Myocyte (in vitro differentiated cells): Measurements from ENCODE around the gene CTSL. TPM values are rescaled to one million over a fixed set of nuclear protein-coding genes. Genes with fewer than 3 reads are reported as not detected.
"Not testable (repeated sequence)": the region's sequence is repeated elsewhere in the genome, so short reads cannot be mapped to it uniquely, and the experiment has no call there.

Source experiments
- DNase-seq: peaks from one replicate; pipeline ENCODE4 v3.0.0-alpha.2; 2012; ENCODE audit warnings: low read depth
- total RNA-seq: library from RNA; depleted of rRNA; stranded (reverse); fragments of >200 nt; gene quantifications from 2 replicates; pipeline ENCODE4 v1.2.3, GENCODE V29; 2014

Gene CTSL
- total RNA-seq, 1 donor from 2014 or later, result 156 TPM

DNA sequence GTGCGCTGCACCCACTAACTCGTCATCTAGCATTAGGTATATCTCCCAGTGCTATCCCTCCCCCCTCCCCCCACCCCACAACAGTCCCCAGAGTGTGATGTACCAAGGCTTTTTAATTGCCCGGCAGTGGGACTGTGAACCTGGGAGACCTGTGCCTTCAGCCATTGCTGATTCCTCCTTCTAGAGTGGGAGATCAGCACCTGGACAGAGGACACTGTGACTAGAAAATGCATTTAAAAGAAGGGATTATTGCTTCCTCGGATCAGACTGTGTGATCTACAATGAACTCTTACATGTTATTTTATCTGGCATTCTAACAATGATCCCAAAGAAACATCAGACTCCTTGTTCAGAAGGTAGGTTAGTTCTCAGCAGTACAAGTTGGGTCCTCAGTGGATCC, 25.9 kb downstream of the CTSL start:
- no peak for DNase-seq

DNA sequence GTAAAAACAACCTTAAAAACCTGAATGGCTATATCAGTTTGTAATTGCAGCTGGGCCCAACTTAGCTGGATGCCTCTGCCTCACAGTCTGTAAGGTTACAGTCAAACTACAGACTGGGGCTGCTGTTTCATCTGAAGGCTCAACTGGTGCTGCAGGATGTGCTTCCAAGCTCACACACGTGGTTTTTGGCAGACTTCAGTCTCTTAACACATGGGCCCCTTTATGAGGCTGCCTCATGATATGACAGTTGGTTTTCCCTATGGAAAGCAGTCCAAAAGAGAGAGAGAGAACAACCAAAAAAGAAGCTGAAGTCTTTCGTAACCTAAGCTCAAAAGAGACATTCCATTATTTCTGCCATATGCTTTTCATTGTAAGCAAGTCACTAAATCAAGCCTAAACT, 27.4 kb downstream of the CTSL start:
- no peak for DNase-seq

DNA sequence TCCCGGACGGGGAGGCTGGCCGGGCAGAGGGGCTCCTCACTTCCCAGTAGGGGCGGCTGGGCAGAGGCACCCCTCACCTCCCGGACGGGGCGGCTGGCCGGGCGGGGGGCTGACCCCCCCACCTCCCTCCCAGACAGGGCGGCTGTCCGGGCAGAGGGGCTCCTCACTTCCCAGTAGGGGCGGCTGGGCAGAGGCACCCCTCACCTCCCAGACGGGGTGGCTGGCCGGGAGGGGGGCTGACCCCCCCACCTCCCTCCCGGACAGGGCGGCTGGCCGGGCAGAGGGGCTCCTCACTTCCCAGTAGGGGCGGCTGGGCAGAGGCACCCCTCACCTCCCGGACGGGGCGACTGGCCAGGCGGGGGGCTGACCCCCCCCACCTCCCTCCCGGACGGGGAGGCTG, 32.4 kb downstream of the CTSL start:
- DNase-seq, result not testable (repeated sequence)

DNA sequence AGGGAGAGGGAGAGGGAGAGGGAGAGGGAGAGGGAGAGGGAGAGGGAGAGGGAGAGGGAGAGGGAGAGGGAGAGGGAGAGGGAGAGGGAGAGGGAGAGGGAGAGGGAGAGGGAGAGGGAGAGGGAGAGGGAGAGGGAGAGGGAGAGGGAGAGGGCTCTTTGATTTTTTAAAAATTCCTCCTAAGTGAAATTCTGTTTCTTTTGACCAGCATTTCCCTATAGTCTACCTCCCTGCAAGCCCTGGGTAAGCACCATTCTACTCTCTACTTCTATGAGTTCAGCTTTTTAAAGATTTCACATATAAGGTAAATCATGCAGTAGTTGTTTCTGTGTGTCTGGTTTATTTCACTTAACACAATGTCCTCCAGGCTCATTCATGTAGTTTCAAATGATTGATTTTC, 34.1 kb downstream of the CTSL start:
- not testable (repeated sequence) for DNase-seq

DNA sequence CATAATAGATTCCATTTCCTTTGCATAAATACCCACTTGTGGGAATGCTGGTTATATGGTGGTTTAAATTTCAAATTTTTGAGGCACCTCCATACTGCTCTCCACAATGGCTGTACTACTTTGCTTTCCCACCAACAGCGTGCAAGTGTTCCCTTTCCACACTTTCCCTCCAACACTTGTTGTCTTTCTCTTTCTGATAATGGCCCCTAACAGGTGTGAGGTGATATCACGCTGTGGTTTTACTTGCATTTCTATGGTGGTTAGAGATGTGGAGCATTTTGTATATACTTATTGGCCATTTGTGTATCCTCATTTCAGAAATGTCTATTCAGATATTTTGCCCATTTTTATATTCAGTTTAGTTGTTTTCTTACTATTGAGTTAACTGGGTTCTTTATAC, 34.6 kb downstream of the CTSL start:
- DNase-seq, result peak; percentile 13

DNA sequence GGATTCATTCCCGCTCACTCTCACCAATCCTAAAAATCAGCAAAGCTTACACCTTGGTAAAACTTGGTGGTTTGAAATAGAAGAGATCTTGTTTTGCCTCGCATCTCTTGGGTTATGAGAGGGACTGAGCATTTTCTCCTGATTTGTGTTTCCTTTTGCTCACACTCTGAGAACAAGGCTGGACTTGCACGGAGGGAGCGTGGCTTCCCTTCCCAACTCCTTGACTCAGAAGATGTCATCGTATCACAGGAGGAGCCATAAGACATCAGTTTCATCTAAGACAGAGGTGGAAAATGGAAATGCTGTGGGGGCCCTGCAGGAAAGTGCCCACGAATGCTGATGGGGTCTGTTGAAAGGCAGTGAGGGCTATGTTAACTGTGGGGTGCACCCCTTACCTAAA, 37.4 kb downstream of the CTSL start:
- no peak for DNase-seq

DNA sequence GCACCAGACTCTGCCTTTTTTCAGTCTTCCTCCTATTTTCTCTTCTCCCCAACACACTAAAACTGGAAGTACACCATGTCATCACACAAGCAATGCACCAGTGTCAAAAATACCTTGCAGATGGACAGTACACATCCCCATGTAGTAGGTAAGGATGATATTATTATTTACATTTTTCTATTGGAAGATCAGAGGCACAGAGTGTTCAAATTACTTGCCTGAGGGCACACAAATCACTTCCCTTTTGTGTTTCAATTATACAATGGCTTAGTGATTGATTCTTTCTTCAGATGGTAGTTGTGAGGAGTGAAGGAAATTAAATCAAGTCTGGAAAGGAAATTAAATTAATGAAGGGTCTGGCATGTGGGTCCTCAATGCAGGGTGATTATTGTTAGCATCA, 39.6 kb downstream of the CTSL start:
- no peak for DNase-seq

DNA sequence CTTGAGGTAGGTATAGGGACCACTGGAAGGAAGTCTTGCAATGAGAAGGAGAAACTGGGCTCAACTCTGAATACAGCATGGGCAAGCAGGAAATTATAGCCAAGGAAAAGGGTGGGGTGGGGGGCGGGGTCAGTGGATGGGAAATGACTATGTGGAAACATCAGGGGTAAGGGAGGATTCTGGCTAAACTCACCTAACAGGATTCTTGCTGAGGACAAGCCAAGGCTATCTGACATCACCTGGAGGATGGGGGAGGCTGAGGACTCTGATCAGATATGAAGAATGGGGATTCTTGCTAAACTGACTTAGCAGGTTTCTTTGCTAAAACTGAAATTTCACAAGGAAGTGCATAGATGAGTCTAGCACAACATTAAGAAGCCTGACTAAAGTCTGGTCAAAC, 40.8 kb downstream of the CTSL start:
- DNase-seq, result no peak

DNA sequence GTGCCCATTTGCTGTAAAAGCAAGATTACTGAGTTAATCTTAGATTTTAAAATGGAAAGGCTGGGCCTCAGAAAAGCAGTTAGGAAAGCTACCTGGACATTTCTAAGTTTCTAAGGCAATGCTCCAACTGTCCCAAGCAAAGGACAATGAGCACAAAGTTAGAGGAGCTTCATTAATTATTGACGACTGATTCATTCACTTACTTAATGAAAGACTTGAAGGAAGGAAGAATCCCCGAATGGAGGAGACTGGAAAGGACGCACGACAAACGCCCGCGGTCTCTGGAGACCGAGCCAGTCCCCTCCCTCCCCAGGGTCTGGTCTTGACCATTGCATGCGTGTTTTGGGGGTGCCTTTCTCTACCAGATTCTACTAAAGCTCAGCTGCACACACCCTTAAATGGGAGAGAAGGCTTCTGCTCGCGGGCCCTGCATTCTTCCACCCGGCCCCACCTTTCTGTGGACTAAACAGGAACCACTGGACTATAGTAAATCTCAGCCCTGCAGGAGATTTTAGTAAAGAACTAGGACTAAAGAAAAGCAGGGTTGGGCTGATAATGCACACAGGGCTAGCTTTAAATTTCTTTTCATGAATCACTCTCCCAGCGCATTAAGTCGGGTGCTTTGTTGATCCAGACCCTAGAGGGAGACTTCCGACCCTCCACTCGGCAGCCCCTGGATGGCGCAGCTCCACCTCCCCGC, 44.8 kb downstream of the CTSL start:
- DNase-seq, result no peak

DNA sequence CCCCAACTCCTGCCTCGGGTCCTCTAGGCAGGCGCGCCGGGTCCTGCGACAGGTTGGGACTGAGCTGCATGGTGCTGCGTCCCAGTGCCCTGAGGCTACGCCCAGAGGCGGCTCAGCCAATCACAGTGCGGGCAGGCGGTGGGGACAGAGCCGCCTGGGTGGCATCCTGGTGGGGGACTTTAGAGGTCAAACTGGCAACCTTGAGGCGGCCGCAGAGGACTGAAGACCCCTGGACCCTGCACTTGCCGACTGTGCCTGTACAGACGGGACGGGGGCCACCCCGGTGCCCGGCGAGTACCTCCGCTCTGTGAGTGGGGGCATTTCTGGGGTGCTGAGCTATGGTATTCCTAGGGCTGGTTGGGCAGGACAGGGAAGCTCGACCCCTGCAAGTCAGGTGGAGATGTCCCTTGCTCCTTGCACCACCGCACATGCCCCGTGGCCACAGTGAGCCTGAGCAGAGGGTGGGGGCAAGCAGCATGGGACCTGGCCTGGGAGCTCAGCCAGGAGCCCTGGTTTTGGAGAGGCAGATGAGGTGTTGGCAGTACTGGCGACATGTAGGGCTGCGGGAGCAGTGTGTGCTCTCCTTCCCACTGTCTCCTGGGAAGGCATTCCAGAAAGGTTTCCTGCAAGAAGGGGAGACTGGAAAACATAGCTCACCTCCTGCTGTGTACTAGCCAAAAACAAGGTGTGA, 45.5 kb downstream of the CTSL start:
- DNase-seq, result no peak

DNA sequence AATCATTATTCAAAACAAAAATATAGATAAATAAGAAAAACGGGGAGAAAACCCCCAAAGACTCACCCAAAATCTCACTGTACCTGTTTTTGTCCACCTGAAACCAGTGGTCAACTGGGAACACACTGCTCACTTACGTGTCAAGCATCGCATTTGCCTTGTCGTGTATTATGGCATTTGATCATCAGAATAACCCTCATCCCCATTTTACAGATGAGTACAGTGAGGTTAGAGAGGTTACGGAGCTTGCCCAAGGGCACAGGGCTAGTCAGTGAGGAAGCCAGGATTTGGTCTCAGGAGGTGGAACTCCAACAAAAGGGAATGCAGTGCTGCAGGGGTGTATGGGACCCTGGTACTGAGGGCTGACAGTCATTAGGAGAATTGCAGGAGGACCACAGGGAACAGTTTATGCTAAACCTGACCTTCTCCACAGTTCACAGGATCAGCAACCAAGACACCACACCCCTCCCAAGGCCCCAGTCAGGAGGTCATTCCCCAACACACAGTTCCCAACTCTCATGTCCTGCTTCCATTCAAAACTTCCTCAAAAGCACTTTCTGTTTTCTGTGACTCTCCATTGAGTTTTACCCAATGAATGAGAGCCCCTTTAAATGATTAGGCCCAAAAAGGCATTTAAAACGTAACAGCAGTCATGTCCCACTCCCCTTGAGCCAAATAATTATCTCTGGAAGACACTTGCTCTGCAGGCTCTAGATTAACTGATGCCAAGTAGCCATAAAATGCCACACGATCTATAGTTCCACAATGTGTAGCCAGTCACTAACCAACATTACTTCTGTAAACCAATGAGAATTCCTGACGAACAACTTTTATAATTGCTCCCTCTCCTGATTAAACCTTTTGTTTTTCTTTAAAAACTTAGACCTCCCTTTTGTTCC, 50.8 kb downstream of the CTSL start:
- no peak for DNase-seq

DNA sequence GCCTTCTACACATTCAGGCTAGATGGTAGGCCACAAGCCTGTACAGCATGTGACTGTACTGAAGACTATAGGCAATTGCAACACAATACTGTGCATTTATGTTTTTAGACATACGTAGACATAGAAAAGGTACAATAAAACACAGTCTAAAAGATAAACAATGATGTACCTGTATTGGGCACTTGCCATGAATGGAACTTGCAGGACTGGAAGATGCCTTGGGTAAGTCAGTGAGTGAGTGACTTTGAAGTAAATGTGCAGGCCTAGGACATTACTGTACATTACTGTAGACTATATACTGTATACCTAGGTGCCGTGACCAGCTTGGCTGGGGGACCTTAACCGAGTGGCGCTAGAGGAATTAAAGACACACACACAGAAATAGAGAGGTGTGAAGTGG, 53.1 kb downstream of the CTSL start:
- DNase-seq, result no peak

Other genes with a start within 250 kb of the CTSL start
- gene DAPK1, start 228.3 kb upstream of the CTSL start, total RNA-seq, result 56.2 and 68.3 TPM in 2 replicates
- gene SPATA31E1, start 156.8 kb downstream of the CTSL start, total RNA-seq, result not detected in 2 replicates
- not detected in 2 replicates for gene SPATA31C1, start 191.8 kb downstream of the CTSL start, total RNA-seq
- gene CDK20, start 248.4 kb downstream of the CTSL start, total RNA-seq, result 7.9 and 10.2 TPM in 2 replicates